Inferior parietal cortex (tissue), 1 donor: ENCODE measurements around the gene FABP3.

ENCODE experiments used
- DNase-seq: peaks from one replicate; pipeline ENCODE4 v3.0.0-alpha.2; 2016; ENCODE audit errors: extremely low spot score

FABP3 gene

DNA sequence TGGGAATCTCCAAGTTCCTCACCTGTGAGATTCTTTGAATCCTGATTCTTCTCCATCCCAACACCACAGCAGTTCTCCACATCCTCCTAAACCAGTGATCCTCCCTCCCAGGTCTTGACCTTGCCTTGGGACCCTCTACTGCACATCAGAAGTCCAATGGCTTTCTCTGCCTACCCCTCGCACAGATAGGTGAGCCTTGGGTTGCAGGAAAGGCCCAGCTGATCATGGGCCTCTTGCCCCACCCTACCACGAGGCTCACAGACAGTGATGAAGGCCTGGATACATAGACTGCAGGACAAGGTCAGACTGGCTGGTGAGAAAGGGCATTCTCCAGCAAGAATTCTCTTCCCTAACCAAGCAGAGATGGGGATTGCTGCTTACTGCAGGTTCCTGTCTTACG, 825 bp downstream of the FABP3 start:
- DNase-seq = peak; percentile 22

DNA sequence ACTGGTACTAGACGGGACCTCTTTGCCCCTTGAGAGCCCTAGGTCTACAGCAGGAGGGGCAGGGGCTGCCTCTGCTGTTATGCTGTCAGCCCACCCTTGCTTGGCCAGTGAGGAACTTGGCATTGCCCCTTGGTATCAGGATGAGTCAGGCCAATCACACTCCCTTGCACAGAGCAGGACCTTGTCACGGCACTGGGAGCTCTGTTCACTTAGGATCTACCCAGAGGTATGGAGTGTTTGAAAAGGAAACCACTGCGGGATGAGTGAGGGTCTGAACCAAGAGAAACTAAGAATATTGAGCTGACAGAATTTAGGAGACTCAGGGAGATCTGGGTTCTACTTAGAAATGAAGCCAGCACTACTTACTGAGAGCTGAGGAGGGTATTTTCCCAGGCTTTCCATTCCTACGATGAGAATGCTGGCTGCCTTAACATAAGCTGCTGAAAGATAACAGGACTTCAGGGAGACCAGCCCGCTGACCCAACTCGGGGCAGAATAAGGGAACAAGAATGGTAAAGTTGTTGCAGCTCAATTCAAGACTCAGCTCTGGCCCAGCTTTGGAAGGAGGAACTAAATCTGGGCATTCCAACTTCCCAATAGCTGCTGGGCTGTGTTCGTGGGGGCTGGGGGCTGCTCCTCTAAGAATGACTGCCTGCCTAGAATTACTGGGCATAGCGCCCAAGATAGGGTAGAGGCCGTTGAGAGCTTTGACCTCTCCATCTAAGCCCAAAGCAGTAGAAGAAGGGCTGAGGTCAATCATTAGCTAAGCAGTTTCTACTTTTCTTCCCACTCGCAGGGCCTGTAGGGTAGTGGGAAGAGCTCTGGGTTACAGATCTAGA, 1.5 kb downstream of the FABP3 start:
- peak; percentile 19 for DNase-seq

DNA sequence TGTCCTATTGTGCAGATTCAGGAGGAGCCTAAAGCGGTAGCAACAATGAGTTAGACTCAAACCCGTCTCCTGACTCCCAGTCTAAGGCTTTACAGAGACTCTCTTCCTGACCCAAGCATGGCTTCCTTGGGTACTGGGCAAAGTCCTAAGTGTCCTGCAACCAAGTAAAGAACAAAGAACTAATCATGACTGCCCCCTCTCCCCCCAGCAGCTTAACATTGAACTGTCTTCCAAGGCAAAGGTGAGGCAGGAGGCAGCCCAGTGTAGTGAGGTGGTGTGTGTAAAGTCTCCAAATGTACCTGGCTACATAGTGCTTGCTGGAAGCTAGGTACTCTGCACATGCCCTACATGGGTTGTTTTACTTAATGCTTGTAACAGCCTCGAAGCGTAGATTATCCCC, 2.3 kb downstream of the FABP3 start:
- no peak for DNase-seq

DNA sequence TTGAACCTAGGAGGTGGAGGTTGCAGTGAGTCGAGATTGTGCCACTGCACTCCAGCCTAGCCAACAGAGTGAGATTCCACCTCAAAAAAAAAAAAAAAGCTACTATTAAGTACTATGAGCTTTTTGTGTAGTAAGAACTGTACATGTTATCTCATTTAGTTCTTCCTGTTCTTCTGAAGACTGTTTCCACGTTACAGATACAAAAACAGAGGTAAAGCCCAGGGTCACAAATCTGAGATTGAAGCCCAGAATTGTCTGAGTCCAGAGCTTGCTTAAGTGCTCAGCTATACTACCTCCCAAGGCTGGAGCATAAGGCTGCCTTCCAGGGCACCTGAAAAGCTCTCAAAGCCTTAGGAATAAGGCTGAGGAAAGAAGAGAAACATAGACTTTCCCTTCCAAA, 2.9 kb downstream of the FABP3 start:
- DNase-seq = no peak

DNA sequence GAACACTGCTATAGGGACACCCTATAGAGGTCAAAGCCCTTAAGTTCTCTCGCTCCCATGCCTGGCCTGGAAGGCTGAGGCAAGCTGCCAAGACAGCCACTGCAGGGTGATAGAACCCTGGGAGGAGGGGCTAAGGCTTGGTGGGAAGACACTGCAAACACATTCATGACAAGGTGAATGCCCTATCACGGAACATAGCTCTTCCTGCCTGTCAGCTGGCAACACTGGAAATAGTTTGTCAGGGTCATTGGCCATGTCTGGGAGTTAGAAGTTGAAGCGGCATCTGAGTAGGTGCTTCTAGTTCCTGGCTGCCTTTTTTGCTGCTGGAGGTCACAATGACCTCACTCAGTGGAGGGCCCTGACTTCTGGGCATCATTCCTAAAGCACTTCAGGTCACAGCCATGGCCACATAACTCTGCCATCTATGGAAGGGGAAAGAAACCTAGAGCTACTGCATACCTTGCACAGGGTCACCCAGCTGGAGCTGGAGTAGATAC, 4.2 kb downstream of the FABP3 start:
- DNase-seq = no peak

DNA sequence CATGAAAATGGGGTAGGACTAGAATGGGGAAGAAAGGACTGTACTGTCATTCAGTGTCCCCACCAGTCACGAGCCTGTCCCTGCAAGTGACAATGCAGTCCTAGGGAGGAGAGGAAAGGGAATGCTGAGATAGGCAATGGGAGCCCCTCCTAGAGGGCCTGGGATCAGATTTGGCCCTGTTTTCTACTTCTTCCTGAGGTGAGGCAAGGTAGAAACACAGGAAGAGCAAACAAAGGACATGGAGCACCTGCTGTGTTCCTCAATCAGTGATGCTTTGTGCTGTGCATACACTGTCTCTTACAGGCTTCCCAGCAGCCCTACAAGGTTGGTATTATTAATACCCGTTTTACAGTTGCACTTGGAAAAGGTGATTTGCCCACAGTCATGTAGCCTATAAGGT, 6.1 kb downstream of the FABP3 start:
- no peak for DNase-seq

DNA sequence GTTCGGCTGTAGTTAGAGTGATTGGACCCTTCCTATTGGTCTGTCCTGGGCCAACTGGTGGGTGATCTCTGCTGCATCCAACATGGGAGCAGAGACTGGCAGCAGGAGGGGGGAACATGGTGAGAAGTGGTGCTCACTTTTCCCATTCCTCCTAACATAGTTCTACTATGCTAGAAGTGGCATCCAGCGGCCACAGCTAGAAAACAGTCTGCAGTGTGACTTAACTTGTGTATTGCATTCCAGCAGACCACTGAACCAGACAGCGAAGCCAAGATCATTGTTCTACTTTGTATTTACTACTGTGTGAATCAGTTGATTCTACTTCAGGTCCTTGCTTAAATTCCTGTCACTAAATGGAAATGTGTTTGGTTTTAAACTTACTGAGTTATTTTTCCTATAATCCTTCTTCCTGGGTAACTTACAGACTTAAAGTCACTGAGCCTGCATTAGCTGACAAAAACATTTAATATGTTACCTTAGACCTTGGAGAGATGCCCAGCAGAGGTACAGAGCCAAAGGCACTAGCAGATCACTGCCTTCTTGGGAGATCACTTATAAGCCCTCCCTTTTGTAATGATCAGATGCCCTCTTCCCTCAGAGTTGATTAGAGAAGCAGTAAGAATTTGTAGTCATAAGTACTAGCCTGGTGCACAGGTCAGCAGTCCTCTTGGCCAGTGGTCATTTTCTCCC, 8.2 kb downstream of the FABP3 start:
- no peak for DNase-seq

DNA sequence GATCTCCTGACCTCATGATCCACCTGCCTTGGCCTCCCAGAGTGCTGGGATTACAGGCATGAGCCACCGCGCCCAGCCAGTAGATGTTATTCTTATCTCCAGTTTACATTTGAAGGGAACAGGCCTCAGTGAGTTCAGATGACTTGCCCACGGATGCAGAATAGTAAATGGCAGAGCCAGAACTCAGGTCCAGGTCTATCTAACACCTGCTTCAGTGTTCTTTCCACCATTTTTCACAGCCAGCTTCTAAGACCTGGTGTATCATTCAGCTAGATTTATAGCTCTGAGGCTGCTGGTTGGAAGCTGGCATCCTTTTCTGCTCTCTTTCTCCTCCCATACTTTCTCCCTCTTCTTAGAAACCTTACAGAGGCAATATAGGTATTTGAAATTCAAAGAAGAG, 10.8 kb downstream of the FABP3 start:
- no peak for DNase-seq

DNA sequence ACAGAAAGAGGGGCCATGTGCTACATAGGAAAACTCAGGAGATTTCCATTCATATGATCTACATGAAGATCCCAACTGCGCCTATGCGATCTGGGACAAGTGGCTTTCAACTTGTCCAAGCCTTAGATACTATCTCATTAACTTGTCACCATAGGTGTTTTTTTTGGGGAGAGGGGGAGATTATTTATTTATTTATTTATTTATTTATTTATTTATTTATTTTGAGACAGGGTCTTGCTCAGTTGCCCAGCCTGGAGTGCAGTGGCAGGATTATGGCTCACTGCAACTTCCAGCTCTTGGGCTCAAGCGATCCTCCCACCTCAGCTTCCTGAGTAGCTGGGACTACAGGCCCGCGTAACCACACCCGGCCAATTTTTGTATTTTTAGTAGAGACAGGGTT, 11.3 kb downstream of the FABP3 start:
- DNase-seq = no peak

DNA sequence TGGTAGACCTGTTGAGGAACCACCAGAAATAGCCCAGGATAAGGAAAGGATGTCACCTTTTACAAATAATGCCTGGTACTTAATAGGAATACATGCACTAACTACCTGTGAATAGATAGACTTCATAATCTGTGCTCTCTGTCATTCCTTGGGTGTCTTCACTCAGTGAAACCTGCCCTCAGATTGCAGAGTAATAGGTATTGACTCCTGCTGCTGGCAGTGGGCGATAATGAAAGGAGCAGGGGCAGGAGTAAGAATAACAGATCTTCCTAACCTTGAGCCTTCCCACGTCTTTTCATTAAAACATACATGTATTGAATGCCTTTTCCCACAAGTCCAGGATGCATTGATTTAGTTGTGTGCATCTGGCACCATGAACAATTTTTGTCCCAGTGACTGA, 16.4 kb downstream of the FABP3 start:
- DNase-seq = no peak

DNA sequence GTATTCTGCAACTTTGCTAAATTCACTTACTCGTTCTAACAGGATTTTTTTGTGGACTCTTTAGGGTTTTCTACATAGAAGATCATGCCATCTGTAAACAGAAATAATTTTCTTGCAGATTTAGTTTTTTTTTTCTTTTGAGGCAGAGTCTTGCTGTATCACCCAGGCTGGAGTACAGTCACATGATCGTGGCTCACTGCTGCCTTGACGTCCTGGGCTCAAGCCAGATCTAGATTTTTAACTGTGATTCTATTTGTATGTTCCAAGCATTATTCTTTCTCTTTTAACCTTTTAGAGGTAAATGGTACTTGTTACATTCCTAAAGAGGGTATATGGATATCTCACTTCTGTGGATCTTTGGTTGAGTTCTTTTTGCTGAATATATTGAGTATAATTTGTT, 18.6 kb downstream of the FABP3 start:
- no peak for DNase-seq

DNA sequence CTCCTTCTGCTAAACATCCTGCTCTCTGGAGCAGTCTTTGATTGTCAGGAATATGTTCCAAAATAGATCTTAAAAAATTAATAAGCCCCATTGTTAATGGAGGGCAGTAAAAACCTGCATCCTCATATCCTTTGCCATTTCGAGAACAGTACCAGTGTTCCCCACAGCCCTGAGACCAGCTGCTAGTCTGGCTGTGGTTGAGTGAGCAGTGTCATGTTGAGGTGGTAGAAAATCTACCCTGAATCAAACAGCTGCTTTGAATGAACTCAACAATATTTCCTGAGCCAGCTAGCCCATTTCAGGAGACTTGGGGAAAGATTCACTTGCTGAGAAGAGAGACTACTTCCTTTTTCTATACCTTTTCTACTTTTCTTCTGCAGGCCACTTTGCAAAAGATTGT, 24.4 kb downstream of the FABP3 start:
- DNase-seq = no peak

DNA sequence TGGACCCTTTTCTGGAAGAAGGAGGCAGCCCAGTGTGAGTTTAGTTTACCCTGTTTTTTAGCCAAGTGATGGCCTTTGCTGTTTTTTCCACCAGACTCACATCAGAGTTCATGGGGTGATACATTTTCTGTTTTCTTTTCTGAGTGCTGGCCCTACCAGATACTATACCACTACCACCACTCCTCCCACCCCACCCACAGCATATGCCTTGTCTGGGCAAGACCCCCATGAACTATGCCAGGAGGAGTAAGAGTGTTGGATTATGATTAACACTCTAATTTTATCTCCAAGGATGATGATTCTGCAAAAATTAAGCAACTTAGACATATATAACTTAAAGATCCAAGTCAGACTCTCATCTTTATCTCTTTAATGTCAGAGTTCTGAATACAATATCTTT, 26.1 kb downstream of the FABP3 start:
- DNase-seq = no peak

DNA sequence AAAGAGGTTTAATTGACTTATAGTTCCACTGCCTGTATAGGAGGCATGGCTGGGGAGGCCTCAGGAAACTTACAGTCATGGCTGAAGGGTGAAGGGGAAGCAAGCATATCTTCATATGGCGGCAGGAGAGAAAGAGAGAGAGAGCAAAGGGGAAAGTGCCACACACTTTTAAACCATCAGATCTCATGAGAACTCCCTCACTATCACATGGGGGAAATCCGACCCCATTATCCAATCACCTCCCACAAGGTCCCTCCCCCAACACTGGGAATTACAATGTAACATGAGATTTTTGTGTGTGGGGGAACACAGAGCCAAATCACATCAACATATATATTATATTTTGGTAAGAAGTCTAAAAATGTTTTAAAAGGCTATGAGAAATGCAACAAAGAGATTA, 27.2 kb downstream of the FABP3 start:
- no peak for DNase-seq

DNA sequence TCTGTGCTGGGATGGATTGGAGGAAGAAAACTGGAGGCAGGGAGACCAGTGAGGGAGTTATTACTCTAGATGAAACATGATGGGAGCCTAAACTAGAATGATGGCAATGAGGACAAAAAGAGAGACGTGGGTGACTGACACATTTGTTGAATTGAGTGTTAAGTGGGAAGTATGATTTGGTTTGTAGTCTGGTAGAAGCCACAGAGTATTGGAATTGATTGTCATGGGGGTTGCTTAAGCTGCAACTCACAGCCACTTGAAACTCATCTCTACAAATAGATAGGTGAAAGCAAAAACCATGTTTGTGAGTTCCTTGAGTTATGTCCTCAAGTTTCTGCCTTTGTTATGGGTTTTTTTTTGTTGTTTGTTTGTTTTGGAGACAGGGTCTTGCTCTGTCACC, 28.4 kb downstream of the FABP3 start:
- DNase-seq = no peak

DNA sequence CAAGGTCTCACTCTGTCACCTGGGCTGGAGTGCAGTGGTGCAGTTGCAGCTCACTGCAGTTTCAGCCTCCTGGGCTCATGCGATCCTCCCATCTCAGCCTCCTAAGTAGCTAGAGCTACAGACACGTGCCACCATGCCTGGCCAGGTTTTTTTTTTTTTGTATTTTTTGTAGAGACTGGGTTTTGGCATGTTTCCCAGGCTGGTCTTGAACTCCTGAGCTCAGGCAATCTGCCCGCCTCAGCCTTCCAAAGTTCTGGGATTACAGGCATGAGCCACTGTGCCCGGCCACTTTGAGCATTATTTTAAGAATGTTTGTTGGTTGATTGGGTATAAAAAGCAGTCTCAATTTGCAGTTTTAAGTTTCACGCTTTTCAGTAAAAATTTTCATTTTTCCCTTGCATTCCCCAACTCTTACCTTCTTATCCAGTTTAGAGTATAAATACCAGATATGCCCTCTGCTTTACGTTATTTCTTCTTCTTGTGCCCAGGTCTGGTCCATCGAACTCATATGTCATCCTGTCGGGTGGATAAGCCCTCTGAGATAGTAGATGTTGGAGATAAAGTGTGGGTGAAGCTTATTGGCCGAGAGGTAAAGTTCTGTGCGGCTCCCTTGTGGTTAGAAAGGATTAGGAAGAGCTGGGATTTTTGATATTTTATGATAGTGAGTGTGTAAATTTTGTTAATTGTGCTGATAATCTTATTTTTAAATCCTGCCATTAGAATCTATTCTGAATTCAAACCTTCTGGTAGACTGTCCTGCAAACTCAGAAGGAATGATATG, 36.0 kb downstream of the FABP3 start:
- no peak for DNase-seq

DNA sequence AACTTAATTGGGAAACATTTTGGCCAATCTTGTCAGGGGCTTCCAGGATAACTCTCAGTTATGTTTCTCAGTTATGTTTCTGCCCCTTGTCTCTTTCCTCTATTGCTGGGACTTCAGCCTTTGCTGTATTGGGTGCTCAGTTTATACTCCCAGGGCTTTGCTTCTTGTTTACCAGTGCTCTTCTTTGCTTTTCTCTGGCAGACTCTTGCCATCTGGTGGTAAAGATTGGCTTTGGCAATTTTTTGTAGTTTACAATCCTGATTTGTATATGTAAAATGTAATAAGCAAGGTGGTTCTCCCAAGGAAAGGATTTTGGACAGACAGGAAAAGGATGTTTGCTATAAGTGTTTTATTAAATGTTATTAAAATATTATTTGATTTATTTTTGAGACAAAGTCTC, 37.9 kb downstream of the FABP3 start:
- DNase-seq = peak; percentile 79

DNA sequence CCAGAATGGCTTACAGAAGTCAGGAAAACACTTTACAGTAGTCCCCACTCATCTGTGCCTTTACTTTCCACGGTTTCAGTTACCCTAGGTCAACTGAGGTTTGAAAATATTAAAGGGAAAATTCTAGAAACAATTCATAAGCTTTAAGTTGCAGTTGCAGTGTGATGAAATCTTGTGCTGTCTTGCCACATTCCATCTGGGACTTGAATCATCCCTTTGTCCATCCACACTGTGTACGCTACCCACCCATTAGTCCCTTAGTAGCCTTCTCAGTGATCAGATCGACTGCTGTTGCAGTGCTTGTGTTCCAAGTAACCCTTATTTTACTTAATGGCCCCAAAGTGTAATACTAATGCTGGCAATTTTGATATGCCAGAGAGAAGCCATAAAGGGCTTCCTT, 45.5 kb downstream of the FABP3 start:
- no peak for DNase-seq

DNA sequence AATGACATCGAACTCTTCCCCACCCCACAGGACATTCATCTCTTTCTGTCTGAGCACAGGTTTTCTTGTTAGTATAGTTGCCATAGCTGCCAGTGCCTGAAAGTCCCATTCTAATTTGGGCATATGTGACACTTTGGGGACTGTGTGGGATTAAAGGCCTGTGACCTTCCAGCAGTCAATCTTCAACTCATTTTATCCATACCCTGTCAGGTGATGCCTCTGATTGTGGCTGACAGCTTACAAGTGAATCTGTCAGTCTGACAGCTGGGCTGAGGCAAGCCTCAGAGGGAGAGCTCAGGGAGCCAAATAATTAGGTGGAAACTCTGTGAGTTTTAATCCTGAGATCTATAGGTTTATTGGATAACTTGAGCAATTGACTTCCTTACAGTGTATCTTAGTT, 46.4 kb downstream of the FABP3 start:
- DNase-seq = no peak

DNA sequence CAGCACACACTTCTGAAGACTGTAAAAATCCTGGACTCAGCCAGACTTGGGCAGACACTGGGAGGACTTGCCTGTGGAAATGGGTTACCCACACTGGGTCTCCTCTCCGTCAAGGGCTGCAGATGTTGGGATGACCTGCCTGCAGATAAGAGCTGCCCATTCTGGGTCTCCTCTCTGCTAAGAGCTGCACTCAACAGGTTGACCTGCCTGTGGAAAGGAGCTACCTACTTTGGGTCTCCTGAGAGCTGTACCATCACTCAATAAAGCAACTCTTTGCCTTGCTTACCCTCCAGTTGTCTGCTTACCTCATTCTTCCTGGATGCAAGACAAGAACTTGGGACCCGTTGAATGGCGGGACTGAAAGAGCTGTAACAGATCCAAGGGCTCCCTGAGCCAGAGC, 47.9 kb downstream of the FABP3 start:
- DNase-seq = no peak

DNA sequence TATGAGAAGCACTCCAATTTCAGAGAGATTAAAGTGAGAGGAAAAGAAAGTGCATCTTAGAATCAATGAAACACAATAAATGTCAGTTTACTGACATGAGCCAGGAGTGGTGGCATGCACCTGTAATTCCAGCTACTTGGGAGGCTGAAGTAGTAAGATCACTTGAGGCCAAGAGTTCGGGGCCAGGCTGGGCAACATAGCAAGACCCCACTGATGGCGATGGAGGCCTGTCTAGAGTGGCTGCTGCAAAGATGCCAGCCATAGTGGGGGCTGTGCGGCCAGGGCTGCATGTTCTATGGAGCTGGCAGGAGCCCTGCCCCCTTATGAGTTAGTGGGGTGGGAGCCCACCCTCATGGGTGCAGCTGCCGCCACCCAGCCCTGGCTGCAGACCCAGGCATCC, 48.8 kb downstream of the FABP3 start:
- no peak for DNase-seq

DNA sequence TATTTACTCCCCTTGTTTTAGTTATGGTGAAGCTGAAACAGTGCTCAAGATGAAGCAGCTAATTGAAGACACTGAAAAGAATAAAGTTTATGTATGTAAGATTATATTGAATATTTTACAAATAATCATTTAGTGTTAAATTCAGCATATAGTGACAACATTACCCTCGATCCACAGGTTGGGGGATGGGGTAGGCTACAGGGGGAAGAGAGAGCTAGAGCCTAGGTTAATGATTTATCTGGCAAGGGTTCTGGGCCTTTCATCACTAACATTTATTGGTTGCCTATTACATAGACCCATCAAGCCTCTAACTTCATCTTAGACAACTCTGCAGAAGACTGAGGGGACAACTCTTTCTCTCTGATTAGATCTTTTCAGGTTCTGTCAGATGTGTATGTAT, 54.7 kb downstream of the FABP3 start:
- DNase-seq = no peak

DNA sequence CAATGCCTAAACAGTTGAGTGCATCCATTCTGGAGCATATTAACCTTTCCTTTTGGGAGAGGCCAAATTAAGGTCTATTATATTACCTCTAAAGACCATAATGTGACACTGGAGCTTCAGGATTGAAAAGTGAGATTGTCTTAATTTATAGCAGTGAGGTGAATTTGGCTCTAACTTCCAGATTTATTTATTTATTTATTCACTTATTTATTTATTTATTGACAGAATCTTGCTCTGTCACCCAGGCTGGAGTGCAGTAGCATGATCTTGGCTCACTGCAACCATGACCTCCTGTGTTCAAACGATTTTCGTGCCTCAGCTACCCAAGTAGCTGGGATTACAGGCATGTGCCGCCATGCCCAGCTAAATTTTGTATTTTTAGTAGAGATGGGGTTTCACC, 57.0 kb downstream of the FABP3 start:
- DNase-seq = no peak
